T-helper 1 cell treated with Interleukin-12 subunit alpha and Interleukin-12 subunit beta and Interleukin-4 antibody, amounts not matched to agents 30 ng/mL and 1 ng/mL, for 36 hours (primary cell): ENCODE results near the gene WNT1. TPM values are rescaled to one million over a fixed set of nuclear protein-coding genes. Genes with fewer than 3 reads are reported as not detected.

Experiments used
- intact Hi-C: fragments of 100-400 bp; cut with micrococcal nuclease; formaldehyde crosslinking; loops from one replicate; pipeline ENCODE4 v1.15.1; 2024
- total RNA-seq: library from RNA; stranded (reverse); gene quantifications from 2 replicates; pipeline ENCODE4 v1.2.3, GENCODE V29; 2022

Gene WNT1
- total RNA-seq, 1 donor from 2014 or later, result not detected

- intact Hi-C loops, result loop anchor here (10.0 kb wide), 1 partner anchor 243 kb away; the partner anchor contains the start of gene CCNT1
Measured at GRCh38 chr12:48958049-48958388, 20.1 kb upstream of the WNT1 start.

GRCh38 chr12:48960834-48961233 is 17.3 kb upstream of the WNT1 start:
- intact Hi-C loops, result no loop called here

GRCh38 chr12:48961331-48961730 is 16.8 kb upstream of the WNT1 start:
- intact Hi-C loops, result no loop called here

DNA sequence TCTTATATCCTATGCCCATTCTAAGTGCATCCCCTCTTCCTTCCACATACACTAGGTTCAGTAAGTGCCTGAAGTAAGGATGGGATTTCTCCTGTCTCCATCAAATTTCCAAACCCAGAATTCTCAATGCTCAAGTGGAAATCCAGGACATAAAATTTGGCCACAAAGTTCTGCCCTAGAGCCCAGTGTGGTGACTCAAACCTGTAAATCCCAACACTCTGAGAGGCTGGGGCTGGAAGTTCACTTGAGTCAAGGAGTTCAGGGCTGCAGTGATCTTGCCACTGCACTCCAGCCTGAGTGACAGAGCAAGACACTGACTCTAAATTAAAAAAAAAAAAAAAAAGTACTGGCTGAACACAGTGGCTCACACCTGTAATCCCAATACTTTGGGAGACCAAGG is 16.3 kb upstream of the WNT1 start:
- intact Hi-C loops, result no loop called here

- intact Hi-C loops, result no loop called here
Measured at GRCh38 chr12:48965298-48965838, 12.8 kb upstream of the WNT1 start.

DNA sequence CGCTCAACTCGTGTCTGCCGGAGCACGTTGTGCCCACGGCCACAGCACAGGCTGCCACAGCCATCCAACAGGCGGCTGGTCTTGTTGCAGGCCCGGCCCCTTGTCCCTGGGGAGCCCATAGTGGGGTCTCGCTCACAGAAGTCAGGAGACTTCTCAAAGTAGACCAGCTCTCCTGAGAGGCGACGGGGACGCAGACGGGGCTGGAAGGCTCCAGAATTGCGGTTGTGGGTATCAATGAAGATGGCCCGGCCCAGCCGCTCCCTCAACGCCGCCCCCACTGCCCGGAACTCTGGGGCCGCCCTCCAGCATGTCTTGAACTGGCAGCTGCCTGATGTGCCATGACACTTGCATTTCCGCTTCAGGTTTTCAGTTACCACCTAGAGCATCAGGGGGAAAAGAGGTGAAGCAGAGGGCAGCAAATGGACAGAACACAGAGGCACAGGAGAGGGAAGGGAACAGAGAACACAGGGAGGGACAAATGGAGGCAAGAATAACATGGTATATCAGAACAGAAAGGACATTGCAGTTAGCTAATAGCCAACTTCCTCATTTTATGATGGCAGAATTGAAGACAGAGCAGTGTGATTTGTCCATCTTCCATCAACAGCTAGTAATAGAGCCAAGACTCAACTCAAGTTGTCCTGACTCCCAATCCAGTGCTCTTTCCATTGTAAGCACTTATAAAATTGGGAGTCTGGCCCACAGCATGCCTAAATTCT is 11.8 kb upstream of the WNT1 start:
- intact Hi-C loops, result no loop called here

GRCh38 chr12:48967991-48968390 is 10.1 kb upstream of the WNT1 start:
- intact Hi-C loops, result no loop called here

GRCh38 chr12:48968467-48968866 is 9.7 kb upstream of the WNT1 start:
- intact Hi-C loops, result no loop called here

DNA sequence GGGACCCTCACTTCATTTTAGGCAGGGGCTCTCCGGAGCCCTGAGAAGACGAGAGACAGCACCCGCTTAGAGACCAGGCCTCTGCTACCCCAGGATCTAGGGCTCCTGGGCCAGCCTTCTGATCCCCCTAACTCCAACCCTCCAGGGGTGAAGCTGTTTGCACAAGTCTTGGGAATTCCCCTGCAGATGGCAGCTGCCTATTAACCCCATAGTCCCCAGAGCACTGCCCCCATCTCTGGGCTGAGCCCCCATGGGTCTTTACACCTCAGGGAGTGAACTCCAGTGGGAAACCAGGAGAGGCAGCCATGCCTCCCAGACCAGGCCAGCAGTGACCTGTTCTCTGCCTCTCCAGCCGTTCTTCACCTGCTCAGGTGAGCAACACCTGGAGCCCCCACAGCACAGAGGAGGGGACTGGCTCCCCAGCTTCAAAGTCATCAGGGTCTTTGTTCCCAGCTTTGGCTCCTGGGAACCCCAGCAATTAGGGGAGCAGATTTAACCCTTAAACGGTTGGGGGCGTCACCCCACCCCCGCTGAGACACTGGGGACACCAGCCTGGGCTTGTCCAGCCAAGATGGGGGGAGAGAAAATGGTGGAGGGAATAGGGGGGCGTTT is 8.9 kb upstream of the WNT1 start:
- intact Hi-C loops, result loop anchor here (1.0 kb wide), 1 partner anchor 8 kb away; no protein-coding TSS in a partner anchor

- intact Hi-C loops, result loop anchor here (1.0 to 2.0 kb wide), 2 partner anchors 7 to 13 kb away; partner anchors contain the start of gene ARF3
Measured at GRCh38 chr12:48969833-48970701, 8.1 kb upstream of the WNT1 start.

GRCh38 chr12:48970702-48971334 is 7.3 kb upstream of the WNT1 start:
- intact Hi-C loops, result loop anchor here (2.0 kb wide), 1 partner anchor 14 kb away; the partner anchor contains the start of gene ARF3

- intact Hi-C loops, result no loop called here
Measured at GRCh38 chr12:48972213-48972951, 5.7 kb upstream of the WNT1 start.

GRCh38 chr12:48972952-48973483 is 5.1 kb upstream of the WNT1 start:
- intact Hi-C loops, result no loop called here

GRCh38 chr12:48973531-48973930 is 4.6 kb upstream of the WNT1 start:
- intact Hi-C loops, result no loop called here

GRCh38 chr12:48973941-48974673 is 4.0 kb upstream of the WNT1 start:
- intact Hi-C loops, result no loop called here

DNA sequence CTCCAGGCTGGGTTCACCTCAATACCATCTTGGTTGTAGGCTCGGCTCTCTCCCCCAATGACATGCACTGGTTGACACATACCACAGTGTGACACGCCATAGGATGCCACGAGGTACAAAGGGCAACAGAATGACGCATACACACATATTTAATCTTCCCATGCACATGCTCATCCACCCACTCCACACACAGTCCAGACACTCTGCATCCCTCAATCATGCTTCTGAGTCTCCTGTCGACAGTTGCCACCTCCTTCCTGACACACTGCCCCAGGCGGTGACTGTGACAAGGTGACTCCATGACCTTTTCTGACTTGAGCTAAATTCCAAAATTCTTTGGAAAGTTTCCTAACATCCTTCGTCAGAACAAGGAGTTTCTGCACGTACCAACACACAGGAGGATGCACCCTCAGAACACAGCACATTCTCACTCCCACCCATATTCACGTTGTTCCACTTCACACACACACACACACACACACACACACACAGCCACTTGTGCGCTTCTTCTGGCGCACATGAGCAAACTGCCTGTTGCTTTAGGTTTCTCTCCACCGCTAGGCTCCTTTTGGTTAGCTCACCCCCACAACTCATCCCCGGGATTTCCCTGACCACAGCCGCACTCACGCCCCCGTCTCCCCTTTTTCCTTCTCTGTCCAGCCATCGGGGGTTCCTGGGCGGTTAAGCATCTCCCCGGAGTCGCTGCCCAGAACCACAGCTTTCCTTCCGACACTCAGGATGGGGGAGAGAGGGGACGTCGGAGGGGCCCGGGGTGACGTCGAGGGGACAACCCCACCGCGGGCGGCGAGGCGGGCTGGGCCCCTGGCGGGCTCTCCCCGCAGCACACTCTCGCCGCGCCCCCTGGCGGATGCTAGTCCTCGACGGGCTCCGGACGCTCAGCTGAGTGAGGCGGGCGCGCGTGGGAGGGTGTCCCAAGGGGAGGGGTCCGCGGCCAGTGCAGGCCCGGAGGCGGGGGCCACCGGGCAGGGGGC is 536 bp upstream of the WNT1 start:
- intact Hi-C loops, result loop anchor here (1.0 to 5.0 kb wide), 6 partner anchors 8 to 975 kb away; partner anchors contain the start of genes ARF3 and COL2A1

GRCh38 chr12:48978741-48979601 is 849 bp downstream of the WNT1 start:
- intact Hi-C loops, result loop anchor here (1.0 to 5.0 kb wide), 5 partner anchors 16 to 977 kb away; partner anchors contain the start of genes ARF3 and COL2A1
